ENCODE measurements around the gene YEATS2. TPM values are rescaled to one million over a fixed set of nuclear protein-coding genes. Genes with fewer than 3 reads are reported as not detected.

The YEATS2 gene
- polyA plus RNA-seq, 2 of the 4 experiments (the other 2 are of a cell fraction) = 11.2 to 15.3 TPM

DNA sequence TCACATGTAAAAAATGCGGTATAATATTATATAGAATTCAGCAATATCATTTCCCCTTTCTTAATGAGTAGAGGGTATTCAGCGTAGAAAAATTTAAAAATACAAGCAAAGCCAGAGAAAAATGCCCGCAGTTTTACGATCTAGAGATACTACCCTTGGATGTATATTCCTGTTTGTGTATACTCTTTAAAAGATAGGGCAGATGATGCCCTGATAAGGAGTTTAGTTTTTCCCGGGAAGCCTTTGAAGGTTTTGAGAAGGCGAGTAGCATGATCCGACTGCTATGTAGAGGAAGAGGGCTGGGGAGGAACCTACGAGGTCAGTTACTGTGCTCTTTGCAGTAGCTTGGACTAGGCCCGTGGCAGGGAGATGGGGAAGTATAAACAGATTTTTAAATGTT lies 1.2 kb downstream of the YEATS2 start:
- 1% methylated on average over 9 of the region's 9 CpGs for WGBS (ENCODE audit: missing lambda C conversion rate)

DNA sequence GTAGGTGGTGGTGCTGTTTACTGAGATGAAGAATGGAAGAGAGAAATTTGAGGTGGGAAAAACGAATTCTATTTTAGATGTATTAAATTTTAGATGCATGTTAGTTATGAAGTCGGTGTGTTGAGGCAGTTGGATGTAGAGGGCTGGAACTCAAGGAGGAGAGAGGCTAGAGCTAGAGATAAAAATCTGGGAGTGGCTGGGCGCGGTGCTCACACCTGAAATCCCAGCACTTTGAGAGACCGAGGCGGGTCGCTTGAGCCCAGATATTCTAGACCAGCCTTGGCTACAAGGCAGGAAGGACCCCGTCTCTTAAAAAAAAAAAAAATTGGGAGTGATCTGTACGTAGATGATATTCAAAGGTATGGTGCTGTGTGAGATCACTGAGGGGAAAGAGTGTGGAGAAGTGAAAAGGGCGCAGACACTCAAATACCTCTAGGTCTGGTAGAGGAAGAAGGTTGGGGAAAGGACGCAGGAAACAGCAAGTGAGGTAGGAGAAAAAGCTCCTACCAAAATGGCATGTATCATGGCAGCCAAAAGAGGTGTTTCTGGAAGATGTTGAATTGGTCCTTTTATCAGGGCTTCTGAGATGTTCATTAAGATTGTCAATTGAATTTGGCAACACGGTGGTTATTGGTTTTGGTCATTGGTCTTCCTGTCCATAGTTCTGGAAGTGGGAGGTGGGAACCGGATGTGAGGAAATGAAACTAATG lies 1.8 kb downstream of the YEATS2 start:
- peak overlapping the region; percentile 84 to 96; a peak in 4 of 6 replicates for H3K27ac ChIP-seq
- FAIRE-seq = no peak
- CTCF ChIA-PET = no interaction called here

More for the DNA sequence above, 1.2 kb downstream of the YEATS2 start:
- TF ChIP-seq FOXS1 (CRISPR knock-in tag; IDR thresholded peaks at IDR 0.05) (no peak), HEYL (CRISPR knock-in tag; IDR thresholded peaks at IDR 0.05) (no peak), RFX5 (IDR thresholded peaks at IDR 0.05) (no peak), CEBPB (IDR thresholded peaks at IDR 0.05) (no peak), NFE2L2 (conservative IDR thresholded peaks at IDR 0.05; ENCODE audit: low read length) (no peak), JUN (IDR thresholded peaks at IDR 0.05) (no peak), RAD21 (conservative IDR thresholded peaks at IDR 0.05 in 1 of 2, IDR thresholded peaks at IDR 0.05 in 1 of 2) (no peak), JUNB (IDR thresholded peaks at IDR 0.05) (no peak), SREBF2 (IDR thresholded peaks at IDR 0.05) (no peak), CHD4 (IDR thresholded peaks at IDR 0.05; ENCODE audit: borderline replicate concordance) (no peak), EHF (CRISPR knock-in tag; IDR thresholded peaks at IDR 0.05) (no peak), RARB (CRISPR knock-in tag; IDR thresholded peaks at IDR 0.05) (no peak), ZNF302 (CRISPR knock-in tag; IDR thresholded peaks at IDR 0.05) (no peak), SMC3 (IDR thresholded peaks at IDR 0.05) (no peak), ZFP36 (IDR thresholded peaks at IDR 0.05; ENCODE audit: borderline replicate concordance, partially characterized antibody) (no peak), FOSB (CRISPR knock-in tag; IDR thresholded peaks at IDR 0.05) (no peak)
- TF ChIP-seq, protein P1, sequence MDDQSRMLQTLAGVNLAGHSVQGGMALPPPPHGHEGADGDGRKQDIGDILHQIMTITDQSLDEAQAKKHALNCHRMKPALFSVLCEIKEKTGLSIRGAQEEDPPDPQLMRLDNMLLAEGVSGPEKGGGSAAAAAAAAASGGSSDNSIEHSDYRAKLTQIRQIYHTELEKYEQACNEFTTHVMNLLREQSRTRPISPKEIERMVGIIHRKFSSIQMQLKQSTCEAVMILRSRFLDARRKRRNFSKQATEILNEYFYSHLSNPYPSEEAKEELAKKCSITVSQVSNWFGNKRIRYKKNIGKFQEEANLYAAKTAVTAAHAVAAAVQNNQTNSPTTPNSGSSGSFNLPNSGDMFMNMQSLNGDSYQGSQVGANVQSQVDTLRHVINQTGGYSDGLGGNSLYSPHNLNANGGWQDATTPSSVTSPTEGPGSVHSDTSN (IDR thresholded peaks at IDR 0.05) = no peak
- H3K4me2 ChIP-seq = peak overlapping the region; percentile 86
- DNase-seq (ENCODE audit: low read depth in 1 of 2, low spot score in 1 of 2) (no peak), ATAC-seq (peak in 1 of 2 experiments; percentile 58; a peak in 3 of 6 replicates), FAIRE-seq (no peak)
- ChIA-PET POLR2A (no interaction called here), CTCF (no interaction called here)
- H3K4me3 ChIP-seq = peak overlapping the region; percentile 85
- H3K27ac ChIP-seq = peak overlapping the region; percentile 84 to 96
- peaks cover 15% of the 10 kb centered on the region; the same call in 2 of the 3 replicates for H3K4me1 ChIP-seq
- no peaks in the 10 kb centered on the region for H3K9me3 ChIP-seq

More for the DNA sequence above, 1.8 kb downstream of the YEATS2 start:
- peaks cover 15% of the 10 kb centered on the region; the same call in 2 of the 3 replicates for H3K4me1 ChIP-seq
- no peak for ATAC-seq
- no peaks in the 10 kb centered on the region for H3K9me3 ChIP-seq
- peak overlapping the region; percentile 85 for H3K4me3 ChIP-seq
- peak overlapping the region; percentile 86 for H3K4me2 ChIP-seq
- whole genome bisulfite sequencing (ENCODE audit: missing lambda C conversion rate) = 75% methylated on average over 13 of the region's 13 CpGs
- POLR2A ChIA-PET = no interaction called here
- TF ChIP-seq RNF2 (IDR thresholded peaks at IDR 0.05; ENCODE audit: borderline replicate concordance, low read depth) (no peak), HOXB13 (CRISPR knock-in tag; IDR thresholded peaks at IDR 0.05; ENCODE audit: low read depth) (no peak), GATA3 (IDR thresholded peaks at IDR 0.05; ENCODE audit: borderline replicate concordance) (no peak), CBX2 (IDR thresholded peaks at IDR 0.05; ENCODE audit: borderline replicate concordance, low read depth) (no peak), CEBPB (IDR thresholded peaks at IDR 0.05) (no peak), NR3C1 (IDR thresholded peaks at IDR 0.05) (no peak), ZSCAN20 (CRISPR knock-in tag; IDR thresholded peaks at IDR 0.05) (no peak)
- TF ChIP-seq, protein P2, sequence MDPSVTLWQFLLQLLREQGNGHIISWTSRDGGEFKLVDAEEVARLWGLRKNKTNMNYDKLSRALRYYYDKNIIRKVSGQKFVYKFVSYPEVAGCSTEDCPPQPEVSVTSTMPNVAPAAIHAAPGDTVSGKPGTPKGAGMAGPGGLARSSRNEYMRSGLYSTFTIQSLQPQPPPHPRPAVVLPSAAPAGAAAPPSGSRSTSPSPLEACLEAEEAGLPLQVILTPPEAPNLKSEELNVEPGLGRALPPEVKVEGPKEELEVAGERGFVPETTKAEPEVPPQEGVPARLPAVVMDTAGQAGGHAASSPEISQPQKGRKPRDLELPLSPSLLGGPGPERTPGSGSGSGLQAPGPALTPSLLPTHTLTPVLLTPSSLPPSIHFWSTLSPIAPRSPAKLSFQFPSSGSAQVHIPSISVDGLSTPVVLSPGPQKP (IDR thresholded peaks at IDR 0.05; ENCODE audit: low read depth, low read length) = no peak
- TF ChIP-seq, protein P3, sequence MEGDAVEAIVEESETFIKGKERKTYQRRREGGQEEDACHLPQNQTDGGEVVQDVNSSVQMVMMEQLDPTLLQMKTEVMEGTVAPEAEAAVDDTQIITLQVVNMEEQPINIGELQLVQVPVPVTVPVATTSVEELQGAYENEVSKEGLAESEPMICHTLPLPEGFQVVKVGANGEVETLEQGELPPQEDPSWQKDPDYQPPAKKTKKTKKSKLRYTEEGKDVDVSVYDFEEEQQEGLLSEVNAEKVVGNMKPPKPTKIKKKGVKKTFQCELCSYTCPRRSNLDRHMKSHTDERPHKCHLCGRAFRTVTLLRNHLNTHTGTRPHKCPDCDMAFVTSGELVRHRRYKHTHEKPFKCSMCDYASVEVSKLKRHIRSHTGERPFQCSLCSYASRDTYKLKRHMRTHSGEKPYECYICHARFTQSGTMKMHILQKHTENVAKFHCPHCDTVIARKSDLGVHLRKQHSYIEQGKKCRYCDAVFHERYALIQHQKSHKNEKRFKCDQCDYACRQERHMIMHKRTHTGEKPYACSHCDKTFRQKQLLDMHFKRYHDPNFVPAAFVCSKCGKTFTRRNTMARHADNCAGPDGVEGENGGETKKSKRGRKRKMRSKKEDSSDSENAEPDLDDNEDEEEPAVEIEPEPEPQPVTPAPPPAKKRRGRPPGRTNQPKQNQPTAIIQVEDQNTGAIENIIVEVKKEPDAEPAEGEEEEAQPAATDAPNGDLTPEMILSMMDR (IDR thresholded peaks at IDR 0.05) = no peak
- DNase-seq (ENCODE audit: low read depth in 1 of 2, low spot score in 1 of 2) = no peak
